IPS-NIHi7 (cell line): Measurements from ENCODE around the gene DZIP3.

Experiments
- DNase-seq: peaks from one replicate; pipeline ENCODE4 v3.0.0; 2012; ENCODE audit warnings: mixed read lengths; ENCODE audit errors: extremely low spot score

The DZIP3 gene

GRCh38 chr3:108705045-108705444 lies 115.5 kb downstream of the DZIP3 start:
- DNase-seq: no peak

- no peak for DNase-seq
These were observed 123.5 kb downstream of the DZIP3 start for GRCh38 chr3:108713009-108713516.

GRCh38 chr3:108713816-108714215 lies 124.3 kb downstream of the DZIP3 start:
- no peak for DNase-seq

GRCh38 chr3:108718454-108718853 lies 128.9 kb downstream of the DZIP3 start:
- DNase-seq: no peak

GRCh38 chr3:108719178-108719806 lies 129.8 kb downstream of the DZIP3 start:
- no peak for DNase-seq

- no peak for DNase-seq
These were observed 133.2 kb downstream of the DZIP3 start for GRCh38 chr3:108722724-108723123.

DNA sequence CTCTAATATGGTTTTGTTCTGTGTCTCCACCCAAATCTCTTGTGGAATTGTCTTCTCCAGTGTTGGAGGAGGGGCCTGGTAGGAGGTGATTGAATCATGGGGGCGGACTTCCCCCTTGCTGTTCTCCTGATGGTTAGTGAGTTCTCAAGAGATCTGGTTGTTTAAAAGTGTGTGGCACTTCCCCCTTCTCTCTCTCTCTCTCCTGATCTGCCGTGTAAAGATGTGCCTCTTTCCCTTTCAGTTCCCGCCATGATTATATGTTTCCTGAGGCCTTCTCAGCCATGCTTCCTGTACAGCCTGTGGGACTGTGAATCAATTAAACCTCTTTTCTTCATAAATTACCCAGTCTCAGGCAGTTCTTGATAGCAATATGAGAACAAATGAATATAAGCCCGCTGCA lies 134.6 kb downstream of the DZIP3 start:
- no peak for DNase-seq

DNA sequence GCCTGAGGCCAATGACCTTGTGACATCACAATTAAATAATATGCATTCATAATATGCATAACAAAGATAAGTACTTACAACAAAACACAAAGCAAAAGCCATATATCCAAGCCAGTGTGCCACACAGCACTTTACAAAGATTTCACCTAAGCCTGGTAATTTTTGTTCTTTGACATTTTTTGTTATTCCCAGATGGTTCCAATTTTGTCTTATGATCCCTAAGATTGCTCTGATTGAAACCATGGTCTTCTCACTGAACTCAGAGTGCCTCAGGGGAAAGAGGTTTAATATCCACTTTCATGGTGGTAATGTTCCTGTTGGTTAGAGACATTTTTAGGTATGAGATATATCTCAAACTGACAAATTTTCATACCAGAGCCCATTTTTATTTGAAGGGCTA lies 138.6 kb downstream of the DZIP3 start:
- no peak for DNase-seq

DNA sequence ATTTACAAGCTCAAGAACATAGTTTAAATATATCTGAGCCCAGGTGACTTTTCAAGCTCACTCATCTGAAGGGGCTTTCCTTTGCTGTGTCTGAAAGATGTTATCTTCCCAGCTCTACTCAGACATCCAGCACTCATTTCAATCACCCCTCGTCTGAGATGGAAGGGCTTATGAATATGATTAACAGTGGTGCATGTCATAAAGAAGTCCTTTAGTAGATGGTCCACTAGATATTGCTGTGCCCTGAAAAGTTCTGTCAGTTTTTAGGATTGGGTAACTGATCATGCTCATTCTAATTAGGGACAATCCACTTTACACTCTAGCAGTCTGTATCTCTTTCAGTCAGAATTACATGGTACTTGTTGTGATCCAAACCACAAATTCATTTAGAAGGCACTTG lies 139.4 kb downstream of the DZIP3 start:
- DNase-seq: no peak

DNA sequence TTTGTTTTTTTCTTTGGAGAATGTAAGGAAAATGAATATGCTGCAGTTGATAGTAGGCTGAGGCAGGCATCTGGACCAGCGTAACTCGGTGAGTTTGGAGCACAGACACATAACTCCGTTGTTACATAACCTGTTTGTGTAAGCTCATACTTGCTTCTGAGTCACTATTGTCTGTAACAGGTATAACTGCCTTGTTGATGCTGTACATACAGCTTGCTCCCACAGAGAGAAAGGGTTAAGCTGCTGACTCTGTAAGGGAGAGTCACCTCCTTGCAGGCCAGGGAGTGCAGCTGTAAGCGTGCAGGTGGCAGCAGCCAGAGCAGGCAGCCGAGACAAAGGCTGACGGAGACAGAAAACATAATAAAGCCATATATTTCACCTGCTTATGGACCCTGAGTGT lies 147.3 kb downstream of the DZIP3 start:
- DNase-seq: no peak

DNA sequence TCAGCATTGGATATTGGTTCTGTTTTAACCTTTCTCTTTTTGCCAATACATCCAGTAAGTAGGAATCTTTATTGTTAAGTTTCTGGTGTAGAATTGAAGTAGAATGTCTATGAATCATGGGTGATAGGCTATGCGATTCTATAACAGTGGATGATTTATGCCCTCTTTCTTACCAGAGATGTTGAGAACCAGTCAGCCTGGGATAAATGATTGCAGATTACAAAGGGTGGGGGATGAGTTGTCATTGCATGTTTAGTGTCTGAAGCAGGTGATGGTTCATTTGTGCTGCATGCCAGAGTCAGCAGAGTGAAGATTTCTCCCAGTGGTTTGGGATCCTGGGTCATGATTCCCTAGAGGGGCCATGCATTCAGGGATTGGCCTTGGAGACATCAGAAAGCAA lies 153.4 kb downstream of the DZIP3 start:
- no peak for DNase-seq
